HG02943 (cell line): ENCODE data around the gene TNFRSF25.
"Not testable (repeated sequence)": the region's sequence is repeated elsewhere in the genome, so short reads cannot be mapped to it uniquely, and the experiment has no call there.

Source experiments
- ATAC-seq: cut with Tn5 transposase; IDR thresholded peaks from one replicate; pipeline ENCODE4 v1.9.1; 2021; ENCODE audit warnings: mild to moderate bottlenecking, low read depth, moderate library complexity; ENCODE audit not compliant: unreplicated experiment

Gene TNFRSF25

GRCh38 chr1:6502000-6502891 is 36.3 kb upstream of the TNFRSF25 start:
- no peak for ATAC-seq

- ATAC-seq = no peak
Measured at GRCh38 chr1:6501279-6501813, 35.4 kb upstream of the TNFRSF25 start.

DNA sequence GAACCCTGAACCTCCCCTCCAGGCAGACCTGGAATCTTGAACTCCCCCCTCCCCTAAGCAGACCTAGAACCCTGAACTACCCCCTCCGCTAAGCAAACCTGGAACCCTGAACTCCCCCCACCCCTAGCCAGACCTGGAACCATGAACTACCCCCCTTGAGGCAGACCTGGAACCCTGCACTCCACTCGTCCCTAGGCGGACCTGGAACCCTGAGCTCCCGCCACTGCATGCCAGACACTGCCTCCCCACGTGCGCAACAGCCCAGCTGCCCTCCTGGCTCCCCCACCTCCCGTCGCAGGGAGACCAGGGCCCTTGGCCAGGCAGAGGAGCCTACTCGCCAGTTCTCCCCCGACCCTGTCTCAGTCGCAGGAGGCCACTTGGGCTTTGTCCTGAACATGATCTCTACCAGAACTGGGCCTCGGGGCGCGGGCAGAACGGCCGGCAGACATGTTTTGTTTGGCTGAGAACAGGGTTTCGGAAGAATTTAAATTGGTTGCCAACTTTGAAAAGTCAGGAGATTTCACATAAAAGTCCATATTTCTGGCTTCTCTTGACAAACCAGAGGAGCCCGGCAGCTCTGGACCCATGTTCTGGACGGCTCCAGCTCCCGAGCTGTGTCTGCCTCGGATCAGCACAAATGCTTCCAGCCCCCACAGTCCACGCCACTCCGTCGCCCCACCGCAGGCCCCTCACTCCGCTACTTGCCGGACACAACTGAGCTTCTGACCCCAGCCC is 34.7 kb upstream of the TNFRSF25 start:
- ATAC-seq = no peak

DNA sequence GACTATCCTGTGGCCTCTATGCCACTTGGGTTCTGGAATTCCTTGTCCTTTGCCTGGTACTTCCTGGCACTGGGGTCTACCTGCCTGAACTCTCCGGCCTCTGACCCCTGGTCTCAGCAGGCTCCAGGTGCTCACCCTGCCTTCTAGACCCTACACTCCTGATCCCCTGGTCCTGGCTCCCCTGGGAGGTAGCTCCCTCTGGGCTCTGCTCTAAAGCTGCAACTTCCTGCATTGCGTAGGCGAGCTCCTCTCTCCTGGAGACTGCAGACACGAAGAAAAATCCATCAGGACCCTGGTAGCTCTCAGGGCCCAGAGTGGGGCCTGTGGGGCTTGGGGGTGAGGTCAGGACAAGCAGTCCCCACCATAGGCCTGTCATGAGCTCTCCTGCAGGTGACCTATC is 33.3 kb upstream of the TNFRSF25 start:
- no peak for ATAC-seq

DNA sequence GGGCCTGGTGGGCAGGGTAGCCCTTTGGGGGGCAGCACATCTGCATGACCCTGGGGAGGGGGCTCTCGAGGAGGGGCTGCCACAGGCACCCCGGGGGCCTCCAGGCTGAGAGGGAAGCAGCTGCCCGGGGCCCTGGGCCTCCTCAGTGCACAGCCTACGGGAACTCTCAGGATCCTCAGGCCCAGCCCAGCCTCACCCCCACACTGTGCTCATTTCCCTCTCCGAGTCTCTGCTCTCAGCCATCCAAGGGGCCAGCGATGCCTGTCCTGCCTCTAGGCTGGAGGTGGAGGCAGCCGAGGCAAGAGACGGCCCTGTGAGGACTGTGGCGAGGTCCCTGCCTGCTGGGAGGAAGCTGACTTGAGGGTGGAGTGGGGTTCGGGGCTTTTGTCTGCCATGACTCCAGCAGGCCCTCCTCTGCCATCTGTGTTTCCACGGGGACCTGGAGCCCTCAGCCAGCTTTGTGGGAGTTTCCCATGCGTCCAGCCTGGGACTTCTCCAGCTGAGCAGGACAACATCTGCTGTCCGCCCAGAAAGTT is 32.7 kb upstream of the TNFRSF25 start:
- ATAC-seq = no peak

DNA sequence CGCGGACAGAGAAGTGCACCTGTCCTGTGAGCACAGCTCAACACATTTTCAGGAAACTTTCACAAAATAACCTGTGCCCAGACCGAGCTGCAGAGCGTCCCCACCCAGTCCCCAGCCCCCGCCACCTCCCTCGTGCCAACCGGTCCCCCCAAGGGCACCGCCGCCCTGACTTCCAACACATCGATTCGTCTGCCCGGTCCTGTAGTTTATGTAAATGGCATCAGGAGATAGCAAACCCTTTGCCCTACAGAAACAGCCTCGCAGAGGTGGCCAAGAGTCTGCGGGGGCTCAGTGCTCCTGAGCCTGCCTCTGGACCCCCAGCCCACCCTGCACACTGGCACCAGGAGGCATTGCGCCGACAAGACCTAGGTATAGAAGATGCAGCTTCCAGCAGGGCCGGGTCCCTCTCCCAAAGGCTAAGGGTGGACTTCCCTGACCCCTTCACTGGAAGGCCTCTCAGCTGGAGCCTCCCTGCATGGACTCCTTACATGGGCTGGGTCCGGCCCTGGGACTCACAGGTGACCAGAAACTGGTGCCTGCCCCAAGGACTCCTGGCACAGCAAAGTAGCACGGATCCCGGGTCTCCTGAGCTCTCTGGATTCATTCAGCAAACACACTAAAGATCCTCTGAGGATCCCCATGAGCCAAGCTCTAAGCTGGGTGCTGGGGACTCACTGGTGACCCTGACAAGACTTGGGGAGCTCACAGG is 32.0 kb upstream of the TNFRSF25 start:
- no peak for ATAC-seq

DNA sequence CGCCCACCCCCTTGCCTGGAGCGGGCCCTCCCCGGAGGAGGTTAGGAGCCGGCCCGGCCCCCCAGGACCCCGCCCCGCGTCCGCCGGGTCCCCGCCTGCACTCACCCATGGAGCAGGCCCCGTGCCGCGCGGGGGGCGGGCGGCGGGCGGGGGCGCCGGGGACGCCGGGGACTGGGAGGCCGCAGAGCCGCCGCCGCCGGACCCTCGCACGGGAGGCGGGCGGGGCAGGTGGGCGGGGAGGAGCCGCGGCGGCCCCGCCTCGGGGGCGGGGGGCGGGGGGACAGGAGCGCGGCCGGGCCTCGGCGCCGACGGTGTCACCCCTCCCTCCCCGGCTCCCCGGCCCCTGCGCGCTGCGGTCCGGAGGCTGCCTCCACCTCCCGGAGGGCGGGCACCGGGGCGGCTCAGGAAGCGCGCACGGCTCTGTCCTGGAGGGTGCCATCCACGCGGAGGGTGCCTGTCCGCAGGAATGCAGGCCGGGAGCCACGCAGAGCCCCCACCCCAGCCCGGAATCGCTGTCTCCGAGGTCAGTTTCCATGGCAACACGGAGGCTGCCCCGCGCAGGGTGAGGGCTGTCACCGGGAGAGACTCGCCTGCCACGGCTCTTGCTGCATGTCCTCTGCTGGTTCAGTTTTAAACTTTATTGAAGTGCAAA is 31.4 kb upstream of the TNFRSF25 start:
- no peak for ATAC-seq

DNA sequence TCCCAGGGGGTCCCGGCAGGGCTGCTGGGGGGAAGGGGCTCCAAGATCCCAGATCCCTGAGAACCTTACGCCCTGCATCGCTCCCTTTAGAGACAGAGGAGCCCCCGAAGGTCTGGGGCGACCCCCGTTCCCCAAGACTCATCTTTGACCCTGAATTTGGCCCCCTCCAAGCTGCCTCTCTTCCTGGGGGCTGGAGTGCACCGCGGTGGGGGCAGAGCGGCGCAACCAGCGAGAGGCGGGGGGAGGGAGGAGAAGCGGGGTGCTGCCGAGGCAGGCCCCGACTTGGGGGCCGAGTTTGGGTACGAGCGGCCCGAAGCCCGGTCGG is 30.9 kb upstream of the TNFRSF25 start:
- no peak for ATAC-seq

DNA sequence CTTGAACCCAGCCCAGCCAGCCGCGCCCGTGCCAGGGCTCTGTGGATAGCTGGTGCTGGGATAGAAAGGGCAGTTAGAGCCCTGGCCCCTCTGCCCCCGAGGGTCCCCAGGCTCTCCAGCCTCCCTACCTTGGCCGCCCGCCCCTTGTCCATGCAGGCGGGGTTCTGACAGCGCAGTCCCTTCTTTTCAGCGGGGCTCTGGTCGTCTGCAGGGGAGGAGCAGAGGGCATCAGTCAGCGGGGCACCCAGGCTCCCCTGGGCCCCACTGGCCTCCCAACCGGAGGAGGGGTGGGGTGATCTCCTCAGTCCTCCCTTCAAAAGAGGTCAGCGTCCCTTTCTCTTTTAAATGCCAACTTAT is 30.4 kb upstream of the TNFRSF25 start:
- no peak for ATAC-seq

DNA sequence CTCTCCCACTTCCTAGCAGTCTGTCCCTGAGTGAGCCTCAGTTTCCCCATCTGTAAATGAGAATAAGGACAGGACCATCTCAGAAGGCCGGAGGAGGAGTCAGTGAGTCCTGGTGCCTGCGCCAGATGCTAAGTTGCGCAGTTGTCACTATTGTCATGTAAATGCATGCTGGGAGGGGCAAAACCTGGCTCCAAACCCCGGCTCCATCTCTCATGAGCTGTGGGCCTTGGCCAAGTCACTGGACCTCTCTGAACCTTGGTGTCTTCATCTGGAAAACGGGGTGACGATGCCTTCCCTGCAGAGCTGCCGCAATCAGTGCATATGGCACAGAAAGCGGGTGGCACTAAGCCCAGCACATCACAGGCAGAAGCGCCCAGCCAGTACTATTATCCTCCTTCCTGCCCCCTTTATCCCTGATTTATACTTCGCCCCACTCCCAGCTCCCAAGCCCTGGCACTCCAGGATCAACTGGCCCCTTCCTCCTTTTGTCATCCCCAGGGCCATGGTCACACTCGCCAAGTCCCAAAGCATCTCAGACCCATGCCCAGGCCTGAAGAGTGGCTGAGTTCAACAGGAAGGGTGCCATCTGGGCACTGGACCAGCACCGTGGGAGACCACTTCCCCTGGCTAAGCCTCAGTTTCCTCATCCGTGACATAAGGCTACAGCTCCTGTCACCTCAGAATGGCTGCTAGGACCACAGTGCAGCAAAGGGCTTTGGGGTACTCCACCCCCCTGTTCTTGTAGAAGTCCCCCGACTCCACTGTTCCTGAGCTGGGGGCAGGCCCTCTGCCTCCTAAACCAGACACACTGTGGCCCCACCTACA is 29.8 kb upstream of the TNFRSF25 start:
- ATAC-seq = no peak

GRCh38 chr1:6495041-6495441 is 29.1 kb upstream of the TNFRSF25 start:
- ATAC-seq = no peak

GRCh38 chr1:6494627-6495026 is 28.7 kb upstream of the TNFRSF25 start:
- ATAC-seq = no peak

DNA sequence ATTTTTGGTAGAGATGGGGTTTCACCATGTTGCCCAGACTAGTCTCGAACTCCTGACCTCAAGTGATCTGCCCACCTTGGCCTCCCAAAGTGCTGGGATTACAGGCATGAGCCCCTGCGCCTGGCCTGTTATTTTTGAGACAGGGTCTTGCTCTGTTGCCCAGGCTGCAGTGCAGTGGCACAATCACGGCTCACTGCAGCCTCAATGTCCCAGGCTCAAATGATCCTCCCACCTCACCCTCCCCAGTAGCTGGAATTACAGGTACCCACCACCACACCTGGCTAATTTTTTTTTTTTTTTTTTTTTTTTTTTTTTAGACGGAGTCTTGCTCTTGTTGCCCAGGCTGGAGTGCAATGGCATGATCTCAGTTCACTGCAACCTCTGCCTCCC is 27.9 kb upstream of the TNFRSF25 start:
- not testable (repeated sequence) for ATAC-seq

DNA sequence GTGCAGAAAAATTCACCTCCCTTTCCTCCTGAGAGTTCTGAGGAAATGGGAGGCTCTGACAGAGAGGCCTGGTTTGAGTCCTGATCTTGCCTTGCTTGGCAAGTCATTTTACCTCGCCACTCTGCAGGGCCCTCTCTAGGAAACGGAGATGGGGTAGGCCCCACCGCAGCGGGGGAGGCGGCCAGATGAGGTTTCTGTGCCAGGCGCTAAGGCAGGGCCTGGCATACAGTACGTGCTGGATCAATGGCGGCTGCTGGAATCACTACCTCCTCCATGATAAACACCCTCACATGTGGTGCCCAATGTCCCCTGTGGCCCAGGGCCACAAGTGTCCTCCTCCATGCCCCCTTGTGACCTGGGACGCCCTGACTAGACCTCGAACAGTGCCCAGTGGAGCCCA is 26.0 kb upstream of the TNFRSF25 start:
- no peak for ATAC-seq

GRCh38 chr1:6491480-6491962 is 25.5 kb upstream of the TNFRSF25 start, which contains the start of gene PLEKHG5:
TSS of gene PLEKHG5 (minus strand) at chr1:6491667. CDS start at chr1:6477571, 14,096 bp downstream.
- no peak for ATAC-seq

GRCh38 chr1:6491081-6491449 is 25.1 kb upstream of the TNFRSF25 start:
- no peak for ATAC-seq

- no peak for ATAC-seq
Measured at GRCh38 chr1:6490181-6491080, 24.5 kb upstream of the TNFRSF25 start.

- ATAC-seq = no peak
Measured at GRCh38 chr1:6489799-6490180, 23.8 kb upstream of the TNFRSF25 start.
